ENCODE measurements around the gene ITLN1. TPM values are rescaled to one million over a fixed set of nuclear protein-coding genes. Genes with fewer than 3 reads are reported as not detected.
"Not testable (repeated sequence)": the region's sequence is repeated elsewhere in the genome, so short reads cannot be mapped to it uniquely, and the experiment has no call there.

ITLN1 gene
- total and polyA plus RNA-seq, 12 donors = 0.54 to 102 (median 2.9) TPM; not detected in 2

GRCh38 chr1:160907976-160908375 is 23.0 kb upstream of the ITLN1 start:
- WGBS, 2 donors = 32 to 34% methylated on average over 7 of the region's 7 CpGs
- ATAC-seq (peak in 2 of 8 donors; percentile 20 to 64), DNase-seq (peak in 1 of 2 donors; percentile 17)
- Histone ChIP-seq H3K27me3 (peaks cover 0 to 6% (median 0%) of the 10 kb centered on the region in 7 donors), H3K36me3 (no peaks in the 10 kb centered on the region), H3K27ac (no peak overlapping the region), H3K4me3 (no peak overlapping the region), H3K9me3 (no peaks in the 10 kb centered on the region), H3K4me1 (peaks cover 0 to 44% (median 11%) of the 10 kb centered on the region in 9 donors)
- intact Hi-C loops (cut with DNase I) = no loop called here
- no peak for TF ChIP-seq CTCF (IDR thresholded peaks at IDR 0.05)

DNA sequence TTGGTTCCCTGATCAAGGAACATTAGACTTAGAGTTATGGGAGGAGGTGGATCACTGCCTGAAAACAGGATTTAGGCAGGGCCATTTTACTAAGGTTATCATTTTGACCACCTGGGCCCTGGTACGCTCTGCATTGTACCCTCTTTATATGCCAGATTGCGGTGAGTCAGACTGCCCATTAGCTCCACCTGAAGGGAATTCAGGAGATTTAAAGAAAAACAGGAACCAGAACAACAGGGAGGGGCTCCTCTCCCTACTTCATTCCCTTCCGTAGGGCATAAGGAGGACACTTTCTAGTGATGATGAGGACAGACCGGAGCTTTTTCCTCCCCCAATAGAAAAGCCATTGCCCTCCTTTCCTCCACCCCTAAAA is 20.6 kb upstream of the ITLN1 start:
- ATAC-seq (no peak), DNase-seq (no peak)
- peak overlapping the region in 1 of 10 donors; percentile 22 for H3K27ac ChIP-seq
- intact Hi-C loops (cut with DNase I) = no loop called here
- no peaks in the 10 kb centered on the region for H3K36me3 ChIP-seq
- 68 to 75% methylated on average over 4 of the region's 4 CpGs for WGBS, 2 donors
- H3K27me3 ChIP-seq = no peaks in the 10 kb centered on the region
- no peak overlapping the region for H3K4me3 ChIP-seq
- no peak for TF ChIP-seq CTCF (IDR thresholded peaks at IDR 0.05)
- peaks cover 0 to 35% (median 4%) of the 10 kb centered on the region in 9 donors for H3K4me1 ChIP-seq
- peaks cover 0 to under 1% (median 0%) of the 10 kb centered on the region in 11 donors for H3K9me3 ChIP-seq

DNA sequence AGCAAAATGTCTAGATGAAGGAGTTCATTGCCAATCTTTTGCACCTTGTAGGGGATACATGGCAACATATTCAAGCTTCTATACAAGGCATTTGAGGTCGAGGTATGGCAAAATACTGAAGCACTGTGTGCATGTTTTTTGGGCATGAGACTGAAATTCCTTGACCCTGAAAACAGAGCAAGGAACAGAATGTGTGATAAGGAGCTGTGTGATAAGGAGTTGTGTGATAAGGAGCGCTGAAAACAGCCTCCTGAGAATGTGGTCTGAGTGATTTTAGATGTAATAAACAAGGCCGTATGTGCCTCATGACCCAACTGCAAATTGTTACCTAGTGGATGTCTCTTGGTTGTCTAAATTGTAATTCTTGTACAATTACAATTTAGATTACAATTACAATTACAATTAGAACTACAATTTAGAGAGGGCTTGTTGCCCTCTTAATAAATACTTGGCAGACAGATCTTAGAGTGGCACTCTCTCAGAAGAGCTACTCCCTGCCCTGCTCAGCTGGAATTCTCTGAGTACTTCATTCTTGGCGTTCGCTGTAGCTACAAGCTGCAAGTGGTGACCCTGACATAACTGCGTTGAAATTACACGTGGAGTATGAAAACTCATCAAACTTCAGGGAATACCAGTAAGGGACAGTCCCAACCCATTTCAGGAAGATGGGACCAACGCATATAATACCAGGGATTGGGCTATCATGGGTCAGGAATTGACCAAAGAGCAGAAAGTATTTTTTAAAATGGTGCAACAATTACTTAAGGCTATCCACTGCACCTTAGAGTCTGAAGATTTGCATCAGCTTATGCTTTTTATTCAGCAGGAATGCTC is 20.0 kb upstream of the ITLN1 start:
- Histone ChIP-seq H3K4me3 (no peak overlapping the region), H3K4me1 (peaks cover 0 to 35% (median 4%) of the 10 kb centered on the region in 9 donors), H3K27me3 (no peaks in the 10 kb centered on the region), H3K27ac (peak overlapping the region in 2 of 10 donors; percentile 1 to 22), H3K9me3 (peaks cover 0 to 6% (median 0%) of the 10 kb centered on the region in 11 donors), H3K36me3 (no peaks in the 10 kb centered on the region)
- TF ChIP-seq CTCF (IDR thresholded peaks at IDR 0.05) = no peak
- peak in 5 of 8 donors; percentile 38 to 71 (median 55) for ATAC-seq
- intact Hi-C loops (cut with DNase I) = no loop called here
- WGBS, 2 donors = 22 to 33% methylated on average over 8 of the region's 8 CpGs
- no peak for DNase-seq

DNA sequence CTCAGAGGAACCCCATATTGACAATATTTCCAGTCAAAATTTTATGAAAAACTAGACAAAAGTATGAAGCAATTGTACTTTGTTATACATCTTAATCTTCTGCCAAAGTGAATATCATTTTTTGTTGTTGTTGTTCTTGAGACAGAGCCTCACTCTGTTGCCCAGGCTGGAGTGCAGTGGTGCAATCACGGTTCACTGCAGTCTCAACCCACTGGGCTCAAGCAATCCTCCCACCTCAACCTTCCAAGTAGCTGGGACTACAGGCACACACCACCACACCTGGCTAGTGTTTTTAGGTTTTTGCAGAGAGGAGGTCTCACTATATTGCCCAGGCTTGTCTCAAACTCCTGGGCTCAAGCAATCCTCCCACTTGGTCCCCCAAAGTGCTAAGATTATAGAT is 17.3 kb upstream of the ITLN1 start:
- peaks cover 0 to 16% (median 4%) of the 10 kb centered on the region in 9 donors for H3K4me1 ChIP-seq
- ATAC-seq; DNase-seq; H3K27me3 ChIP-seq; H3K36me3 ChIP-seq; H3K27ac ChIP-seq; intact Hi-C loops (cut with DNase I); H3K4me3 ChIP-seq; H3K9me3 ChIP-seq: not testable (repeated sequence)
- 74% methylated on average over 1 of the region's 1 CpG for WGBS, 2 donors

DNA sequence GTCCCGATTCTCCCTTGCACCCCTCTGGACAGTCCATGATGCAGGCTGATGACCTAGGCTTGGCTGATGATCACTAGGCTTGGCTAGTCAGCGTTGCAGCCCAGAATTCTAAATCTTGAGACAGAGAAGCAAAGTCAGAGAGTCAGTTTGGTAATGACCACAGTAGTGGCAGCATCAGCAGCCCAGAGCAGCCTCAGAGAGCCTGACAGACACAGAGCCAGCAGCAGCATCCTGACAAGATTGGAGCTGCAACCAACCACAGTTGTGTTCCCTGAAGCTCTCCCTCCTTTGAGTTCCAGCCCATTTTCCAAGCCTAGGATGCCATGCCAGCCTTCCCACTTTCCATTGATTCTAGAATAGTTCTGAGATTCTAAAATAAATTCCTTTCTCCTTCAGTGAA is 16.8 kb upstream of the ITLN1 start:
- H3K4me1 ChIP-seq = peaks cover 0 to 15% (median 4%) of the 10 kb centered on the region in 9 donors
- WGBS, 2 donors = 90% methylated on average over 2 of the region's 2 CpGs
- no peak overlapping the region for H3K4me3 ChIP-seq
- ATAC-seq (no peak), DNase-seq (no peak)
- intact Hi-C loops (cut with DNase I) = no loop called here
- TF ChIP-seq CTCF (IDR thresholded peaks at IDR 0.05) = no peak
- H3K36me3 ChIP-seq = no peaks in the 10 kb centered on the region
- H3K27me3 ChIP-seq = no peaks in the 10 kb centered on the region
- H3K27ac ChIP-seq = no peak overlapping the region
- H3K9me3 ChIP-seq = peaks cover 0 to 7% (median 0%) of the 10 kb centered on the region in 11 donors

- intact Hi-C loops (cut with DNase I); H3K27me3 ChIP-seq: not testable (repeated sequence)
Measured at GRCh38 chr1:160900683-160901082, 15.7 kb upstream of the ITLN1 start.

GRCh38 chr1:160894368-160895135 is 9.6 kb upstream of the ITLN1 start:
- H3K36me3 ChIP-seq; ATAC-seq; DNase-seq; H3K4me1 ChIP-seq; intact Hi-C loops (cut with DNase I); H3K27ac ChIP-seq; H3K4me3 ChIP-seq: not testable (repeated sequence)
- Histone ChIP-seq H3K9me3 (peaks cover 0 to 27% (median 0%) of the 10 kb centered on the region in 11 donors), H3K27me3 (peaks cover 0 to 15% (median 0%) of the 10 kb centered on the region in 7 donors)
- 94 to 96% methylated on average over 18 of the region's 18 CpGs for WGBS, 2 donors

More at GRCh38 chr1:160900683-160901082, 15.7 kb upstream of the ITLN1 start:
- peaks cover 0 to 12% (median 3%) of the 10 kb centered on the region in 9 donors for H3K4me1 ChIP-seq
- 71 to 83% methylated on average over 3 of the region's 3 CpGs for WGBS, 2 donors
- H3K4me3 ChIP-seq, H3K36me3 ChIP-seq, ATAC-seq, H3K27ac ChIP-seq, DNase-seq, H3K9me3 ChIP-seq: not testable (repeated sequence)

Measured in heart right ventricle (tissue), 16 donors.